Esophagus muscularis mucosa (tissue), 4 donors: ENCODE measurements around the gene C14orf119. TPM values are rescaled to one million over a fixed set of nuclear protein-coding genes. Genes with fewer than 3 reads are reported as not detected.

Experiments
- DNase-seq: peaks from one replicate; pipeline ENCODE4 v3.0.0-alpha.2; 2017; ENCODE audit errors: extremely low spot score
- H3K27ac ChIP-seq, 4 donors: fragments of 200-600 bp; sonication (generic); replicated peaks in 1 of 4; 1 replicate in 3 of 4; 2 replicates in 1 of 4; pipeline ENCODE4 v1.5.1; 2016 to 2019; ENCODE audit warnings: mild to moderate bottlenecking in 1 of 4
- H3K27me3 ChIP-seq, 4 donors: fragments of 200-600 bp; sonication (generic); one replicate each; pipeline versions ENCODE4 v1.5.1 to v1.6.0; 2016 to 2019
- H3K36me3 ChIP-seq, 4 donors: fragments of 200-600 bp; sonication (generic); one replicate each; pipeline ENCODE4 v1.5.1; 2016 to 2019
- H3K4me1 ChIP-seq, 4 donors: fragments of 200-600 bp; sonication (generic); one replicate each; pipeline ENCODE4 v1.5.1; 2016 to 2019
- H3K4me3 ChIP-seq, 4 donors: fragments of 200-600 bp; sonication (generic); 1 replicate in 2 of 4; 2 replicates in 2 of 4; pipeline ENCODE4 v1.5.1; 2016 to 2019; ENCODE audit warnings: mild to moderate bottlenecking in 4 of 4, moderate library complexity in 1 of 4
- H3K9me3 ChIP-seq, 4 donors: fragments of 200-600 bp; sonication (generic); 1 replicate in 3 of 4; 2 replicates in 1 of 4; pipeline ENCODE4 v1.5.1; 2016 to 2019
- EP300 ChIP-seq: sonication (generic); formaldehyde crosslinking; IDR thresholded peaks from one replicate; pipeline ENCODE4 v1.6.1; 2017; ENCODE audit warnings: antibody characterized with exemption
- POLR2A ChIP-seq: fragments of 450-650 bp; IDR thresholded peaks from one replicate; pipeline ENCODE4 v1.6.1; 2017; ENCODE audit warnings: antibody characterized with exemption, moderate library complexity, mild to moderate bottlenecking, low read depth
- POLR2AphosphoS5 ChIP-seq, 2 donors: sonication (generic); formaldehyde crosslinking; IDR thresholded peaks; one replicate each; pipeline ENCODE4 v1.6.1; 2017; ENCODE audit warnings: antibody characterized with exemption in 2 of 2
- WGBS: methylation state at CpG from one replicate; pipeline ENCODE4 v1.1.5; 2018; 5-methylcytosine and 5-hydroxymethylcytosine counted together
- intact Hi-C: fragments of 100-400 bp; cut with DNase I; formaldehyde crosslinking; loops from one replicate; pipeline ENCODE4 v1.15.1; 2023
- total RNA-seq, 4 donors: library from RNA; depleted of rRNA; stranded (reverse); fragments of >200 nt; gene quantifications; one replicate each; pipeline versions ENCODE4 v1.1.0 to v1.2.1, GENCODE V29; 2016
- TF ChIP-seq, protein P1 (sequence below), 3 experiments: fragments of 200-600 bp in 2 of 3; fragments of 450-650 bp in 1 of 3; sonication (generic) in 2 of 3; IDR thresholded peaks; one replicate each; pipeline ENCODE4 v1.5.1; 2017 to 2019; ENCODE audit warnings: antibody characterized with exemption in 3 of 3, mild to moderate bottlenecking in 2 of 3, moderate library complexity in 1 of 3

C14orf119 gene, protein sequence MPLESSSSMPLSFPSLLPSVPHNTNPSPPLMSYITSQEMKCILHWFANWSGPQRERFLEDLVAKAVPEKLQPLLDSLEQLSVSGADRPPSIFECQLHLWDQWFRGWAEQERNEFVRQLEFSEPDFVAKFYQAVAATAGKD
- total RNA-seq: 10 to 100 TPM; 21.2 to 42.5 (median 34.0) TPM

- WGBS: under 1% methylated on average over 40 of the region's 46 CpGs
- H3K36me3 ChIP-seq: peaks cover 11 to 50% (median 46%) of the 10 kb centered on the region in 4 donors
- peak; percentile 100 for DNase-seq
- H3K4me1 ChIP-seq: peaks cover 39 to 59% (median 50%) of the 10 kb centered on the region in 4 donors
- TF ChIP-seq POLR2A: peak; percentile 73
- peak; percentile 85 to 93 for TF ChIP-seq POLR2AphosphoS5 (IDR thresholded peaks at IDR 0.05)
- no peak for TF ChIP-seq EP300
- TF ChIP-seq, protein P1, sequence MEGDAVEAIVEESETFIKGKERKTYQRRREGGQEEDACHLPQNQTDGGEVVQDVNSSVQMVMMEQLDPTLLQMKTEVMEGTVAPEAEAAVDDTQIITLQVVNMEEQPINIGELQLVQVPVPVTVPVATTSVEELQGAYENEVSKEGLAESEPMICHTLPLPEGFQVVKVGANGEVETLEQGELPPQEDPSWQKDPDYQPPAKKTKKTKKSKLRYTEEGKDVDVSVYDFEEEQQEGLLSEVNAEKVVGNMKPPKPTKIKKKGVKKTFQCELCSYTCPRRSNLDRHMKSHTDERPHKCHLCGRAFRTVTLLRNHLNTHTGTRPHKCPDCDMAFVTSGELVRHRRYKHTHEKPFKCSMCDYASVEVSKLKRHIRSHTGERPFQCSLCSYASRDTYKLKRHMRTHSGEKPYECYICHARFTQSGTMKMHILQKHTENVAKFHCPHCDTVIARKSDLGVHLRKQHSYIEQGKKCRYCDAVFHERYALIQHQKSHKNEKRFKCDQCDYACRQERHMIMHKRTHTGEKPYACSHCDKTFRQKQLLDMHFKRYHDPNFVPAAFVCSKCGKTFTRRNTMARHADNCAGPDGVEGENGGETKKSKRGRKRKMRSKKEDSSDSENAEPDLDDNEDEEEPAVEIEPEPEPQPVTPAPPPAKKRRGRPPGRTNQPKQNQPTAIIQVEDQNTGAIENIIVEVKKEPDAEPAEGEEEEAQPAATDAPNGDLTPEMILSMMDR (IDR thresholded peaks at IDR 0.05): peak in 1 of 3 experiments; percentile 4
- H3K4me3 ChIP-seq: peak within 1 kb of the TSS; percentile 67 to 87 (median 86)
- H3K9me3 ChIP-seq: no peaks in the 10 kb centered on the region
- intact Hi-C loops: no loop called here
- no peaks in the 10 kb centered on the region for H3K27me3 ChIP-seq
- H3K27ac ChIP-seq: peak within 1 kb of the TSS; percentile 93 to 100 (median 95)
These were observed at the start of gene C14orf119 for GRCh38 chr14:23095196-23096108. Gene C14orf119 (plus strand): TSS chr14:23095505. CDS start chr14:23097659, 2,154 bp downstream.

DNA sequence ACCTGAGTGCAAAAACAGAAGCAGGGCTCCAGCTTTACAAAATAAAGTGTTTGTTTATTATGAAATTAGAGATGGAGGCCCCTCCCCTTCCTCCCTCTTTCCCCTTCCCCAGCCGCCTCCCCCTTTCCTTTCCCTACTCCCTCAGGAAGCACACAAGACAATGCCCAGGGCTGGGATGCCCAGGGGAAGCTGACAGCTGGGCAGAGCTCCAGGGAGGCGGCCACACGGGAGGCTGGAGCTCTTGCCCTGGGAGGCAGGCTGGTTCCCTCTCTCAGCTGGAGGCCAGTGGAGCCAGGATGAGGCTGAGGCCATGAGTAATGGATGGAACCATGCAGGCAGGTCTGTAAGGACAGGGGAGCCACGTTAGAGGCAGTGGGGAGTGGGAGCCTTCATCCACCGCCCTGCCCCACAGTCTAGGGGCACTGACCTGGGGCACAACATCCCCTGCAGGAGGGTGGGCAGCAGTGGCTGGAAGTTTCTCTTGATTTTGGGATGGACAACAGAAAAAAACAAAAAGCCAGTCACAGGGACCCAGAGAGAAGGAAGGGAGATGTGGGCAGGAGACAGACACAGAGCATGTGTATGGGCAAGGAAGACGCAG lies 48.2 kb upstream of the C14orf119 start:
- Histone ChIP-seq H3K4me1 (peaks cover 0 to 9% (median 2%) of the 10 kb centered on the region in 4 donors), H3K27me3 (peaks cover 0 to 6% (median 0%) of the 10 kb centered on the region in 4 donors), H3K27ac (no peak overlapping the region), H3K36me3 (no peaks in the 10 kb centered on the region), H3K4me3 (no peak overlapping the region), H3K9me3 (no peaks in the 10 kb centered on the region)
- WGBS: 63% methylated on average over 6 of the region's 6 CpGs
- no peak for DNase-seq
- intact Hi-C loops: no loop called here
- TF ChIP-seq, protein P1 (IDR thresholded peaks at IDR 0.05): no peak
- TF ChIP-seq POLR2AphosphoS5 (IDR thresholded peaks at IDR 0.05): no peak
- TF ChIP-seq POLR2A: no peak
- TF ChIP-seq EP300: no peak

- TF ChIP-seq, protein P1 (IDR thresholded peaks at IDR 0.05): no peak
- no peak for TF ChIP-seq POLR2A
- no peak for TF ChIP-seq POLR2AphosphoS5 (IDR thresholded peaks at IDR 0.05)
These were observed 47.3 kb upstream of the C14orf119 start for GRCh38 chr14:23047751-23048693.

DNA sequence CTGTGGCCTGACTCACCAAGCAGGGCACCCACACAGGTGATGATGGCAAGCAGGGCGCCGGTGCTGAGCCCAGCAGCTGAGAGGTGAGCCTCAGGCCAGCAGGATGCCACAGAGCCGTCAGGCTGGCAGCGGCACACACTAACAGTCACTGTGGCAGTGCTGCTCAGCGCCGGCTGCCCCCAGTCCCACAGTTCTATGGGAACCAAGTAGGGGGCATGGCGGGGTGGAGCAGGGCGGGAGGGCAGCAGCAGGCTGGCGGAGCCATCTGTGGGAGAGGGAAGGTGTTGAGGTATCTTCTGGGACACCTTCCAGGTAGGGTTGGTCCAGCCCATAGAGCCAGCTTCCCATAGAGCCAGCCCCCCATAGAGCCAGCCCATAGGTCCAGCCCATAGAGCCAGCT lies 46.3 kb upstream of the C14orf119 start:
- no peak for DNase-seq
- Histone ChIP-seq H3K9me3 (no peaks in the 10 kb centered on the region), H3K4me3 (no peak overlapping the region), H3K36me3 (no peaks in the 10 kb centered on the region), H3K27ac (no peak overlapping the region), H3K4me1 (peaks cover 0 to 9% (median 2%) of the 10 kb centered on the region in 4 donors), H3K27me3 (peaks cover 0 to 6% (median 0%) of the 10 kb centered on the region in 4 donors)
- no peak for TF ChIP-seq POLR2AphosphoS5 (IDR thresholded peaks at IDR 0.05)
- no peak for TF ChIP-seq POLR2A
- no peak for TF ChIP-seq EP300
- no CpG with 5 or more reads among the region's 9 CpGs for WGBS
- intact Hi-C loops: no loop called here

More at GRCh38 chr14:23047751-23048693, 47.3 kb upstream of the C14orf119 start:
- DNase-seq: no peak
- Histone ChIP-seq H3K36me3 (no peaks in the 10 kb centered on the region), H3K9me3 (no peaks in the 10 kb centered on the region), H3K27me3 (peaks cover 0 to 6% (median 0%) of the 10 kb centered on the region in 4 donors), H3K4me3 (peak overlapping the region in 1 of 4 donors; percentile 12), H3K27ac (no peak overlapping the region), H3K4me1 (peaks cover 0 to 9% (median 2%) of the 10 kb centered on the region in 4 donors)
- intact Hi-C loops: no loop called here
- 66% methylated on average over 19 of the region's 85 CpGs for WGBS
